Esophagus muscularis mucosa (tissue), 4 donors: Measurements from ENCODE around the gene GXYLT1.

Experiments used
- EP300 ChIP-seq: sonication (generic); formaldehyde crosslinking; IDR thresholded peaks from one replicate; pipeline ENCODE4 v1.6.1; 2017; ENCODE audit warnings: antibody characterized with exemption
- POLR2A ChIP-seq: fragments of 450-650 bp; IDR thresholded peaks from one replicate; pipeline ENCODE4 v1.6.1; 2017; ENCODE audit warnings: antibody characterized with exemption, moderate library complexity, mild to moderate bottlenecking, low read depth
- TF ChIP-seq, protein P1 (sequence below), 3 experiments: fragments of 200-600 bp in 2 of 3; fragments of 450-650 bp in 1 of 3; sonication (generic) in 2 of 3; IDR thresholded peaks; one replicate each; pipeline ENCODE4 v1.5.1; 2017 to 2019; ENCODE audit warnings: antibody characterized with exemption in 3 of 3, mild to moderate bottlenecking in 2 of 3, moderate library complexity in 1 of 3

DNA sequence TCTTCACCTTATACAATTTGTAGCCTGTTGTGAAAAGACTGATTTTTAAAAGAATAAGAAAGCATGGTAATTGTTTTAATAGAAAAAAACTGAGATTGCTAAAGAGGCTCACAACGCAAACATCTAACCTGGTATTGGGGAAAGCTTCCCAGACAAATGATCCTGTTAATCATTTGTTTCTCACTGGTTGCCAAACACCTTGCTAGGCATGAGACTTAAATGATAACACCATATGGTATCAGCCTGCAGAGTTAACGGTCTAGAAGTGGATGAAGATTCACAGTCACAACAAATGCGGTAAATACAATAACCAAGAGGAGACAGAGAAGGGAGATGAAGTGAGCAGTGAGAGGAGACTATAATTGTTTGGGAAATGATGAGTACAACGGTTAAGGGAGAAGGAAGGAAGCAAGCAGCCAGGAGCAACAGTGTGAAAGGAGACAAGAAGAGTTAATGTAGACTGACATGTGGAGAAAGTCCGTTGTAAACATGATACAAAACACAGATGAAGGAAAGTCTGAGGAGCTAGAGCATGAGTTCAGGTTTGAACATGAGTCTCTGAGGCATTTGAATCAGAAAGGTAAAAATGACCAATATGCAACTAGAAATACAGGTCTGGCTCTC, 19.8 kb downstream of the GXYLT1 start:
- TF ChIP-seq, protein P1, sequence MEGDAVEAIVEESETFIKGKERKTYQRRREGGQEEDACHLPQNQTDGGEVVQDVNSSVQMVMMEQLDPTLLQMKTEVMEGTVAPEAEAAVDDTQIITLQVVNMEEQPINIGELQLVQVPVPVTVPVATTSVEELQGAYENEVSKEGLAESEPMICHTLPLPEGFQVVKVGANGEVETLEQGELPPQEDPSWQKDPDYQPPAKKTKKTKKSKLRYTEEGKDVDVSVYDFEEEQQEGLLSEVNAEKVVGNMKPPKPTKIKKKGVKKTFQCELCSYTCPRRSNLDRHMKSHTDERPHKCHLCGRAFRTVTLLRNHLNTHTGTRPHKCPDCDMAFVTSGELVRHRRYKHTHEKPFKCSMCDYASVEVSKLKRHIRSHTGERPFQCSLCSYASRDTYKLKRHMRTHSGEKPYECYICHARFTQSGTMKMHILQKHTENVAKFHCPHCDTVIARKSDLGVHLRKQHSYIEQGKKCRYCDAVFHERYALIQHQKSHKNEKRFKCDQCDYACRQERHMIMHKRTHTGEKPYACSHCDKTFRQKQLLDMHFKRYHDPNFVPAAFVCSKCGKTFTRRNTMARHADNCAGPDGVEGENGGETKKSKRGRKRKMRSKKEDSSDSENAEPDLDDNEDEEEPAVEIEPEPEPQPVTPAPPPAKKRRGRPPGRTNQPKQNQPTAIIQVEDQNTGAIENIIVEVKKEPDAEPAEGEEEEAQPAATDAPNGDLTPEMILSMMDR (IDR thresholded peaks at IDR 0.05): no peak
- TF ChIP-seq EP300: no peak
- TF ChIP-seq POLR2A: no peak
